ENCODE measurements around the gene EIPR1. TPM values are rescaled to one million over a fixed set of nuclear protein-coding genes. Genes with fewer than 3 reads are reported as not detected.

The EIPR1 gene
- total and polyA plus RNA-seq, 10 of the 15 experiments (the other 5 are each of a cell fraction or from before 2014, with no cell fraction given), result 23.6 to 61.2 (median 42.2) TPM

DNA sequence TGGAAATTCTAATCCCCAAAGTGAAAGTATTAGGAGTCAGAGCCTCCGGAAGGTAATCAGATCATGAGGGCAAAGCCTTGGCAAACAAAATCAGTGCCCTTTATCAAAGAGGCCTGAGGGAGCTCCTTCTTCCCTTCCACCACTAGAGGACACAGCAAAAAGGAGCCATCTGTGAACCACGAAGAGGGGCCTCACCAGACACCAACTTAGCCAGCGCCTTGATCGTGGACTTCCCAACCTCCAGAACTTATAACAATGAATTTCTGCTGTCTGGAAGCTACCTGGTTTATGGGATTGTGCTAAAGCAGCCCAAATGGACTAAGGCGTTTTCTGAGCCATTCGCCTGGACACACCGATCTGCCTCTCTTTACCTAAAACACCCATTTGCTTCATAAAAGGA is 133.1 kb downstream of the EIPR1 start:
- 98% methylated on average over 7 of the region's 7 CpGs for WGBS (ENCODE audit: insufficient coverage, insufficient replicate concordance, low lambda C conversion rate, missing lambda C conversion rate)
- no peak for ATAC-seq
- ChIA-PET CTCF (no interaction called here), RAD21 (ENCODE audit: unreplicated experiment) (no interaction called here), POLR2A (no interaction called here), SMC1A (ENCODE audit: uncharacterized antibody, unreplicated experiment) (no interaction called here)
- H3K4me1 ChIP-seq (ENCODE audit: control insufficient read depth, insufficient read depth, low read length), result peaks cover 16% of the 10 kb centered on the region
- no TSS peak for BruUV-seq (replicated peaks)
- no peaks in the 10 kb centered on the region for H4K20me1 ChIP-seq (ENCODE audit: control insufficient read depth, insufficient read depth)
- H3K27ac ChIP-seq (ENCODE audit: control insufficient read depth, insufficient read depth), result no peak overlapping the region
- no peak for DNase-seq (ENCODE audit: low read depth, low spot score)
- H3K9ac ChIP-seq (ENCODE audit: control insufficient read depth, insufficient read depth, low read length), result no peak overlapping the region
- no peak overlapping the region for H3K4me2 ChIP-seq (ENCODE audit: control insufficient read depth, insufficient read depth)
- H3K27me3 ChIP-seq (replicated peaks in 1 of 2; ENCODE audit: control insufficient read depth in 2 of 2, insufficient read depth in 2 of 2, low read length in 1 of 2), result no peaks in the 10 kb centered on the region
- FAIRE-seq, result no peak
- peaks cover 9% of the 10 kb centered on the region; the same call in 2 of the 3 replicates for H3K9me3 ChIP-seq (replicated peaks; ENCODE audit: control insufficient read depth, insufficient read depth, low read length)
- no peak overlapping the region for H3K4me3 ChIP-seq
- H3K36me3 ChIP-seq (ENCODE audit: control insufficient read depth in 2 of 2, insufficient read depth in 2 of 2, low read length in 1 of 2), result no peaks in the 10 kb centered on the region; a peak in 1 of 4 replicates
- no peak overlapping the region for H2AFZ ChIP-seq (ENCODE audit: control insufficient read depth, low read depth, low read length)
- intact Hi-C loops (cut with micrococcal nuclease; ENCODE audit: unreplicated experiment) (no loop called here), in situ Hi-C loops (cut with MboI) (no loop called here)
- no peaks in the 10 kb centered on the region for H3K79me2 ChIP-seq (ENCODE audit: control insufficient read depth, insufficient read depth, low read length)
- no peak for TF ChIP-seq SIX5 (IDR thresholded peaks at IDR 0.05; ENCODE audit: low read depth, low read length, severe bottlenecking)
- TF ChIP-seq FOS (IDR thresholded peaks at IDR 0.05; ENCODE audit: borderline replicate concordance, extremely low read depth, insufficient read length), result no peak
- no peak for TF ChIP-seq RFX5 (IDR thresholded peaks at IDR 0.05; ENCODE audit: low read depth, low read length)
- no peak for TF ChIP-seq STAT1 (conservative IDR thresholded peaks at IDR 0.05)
- no peak for TF ChIP-seq TCF12 (IDR thresholded peaks at IDR 0.05; ENCODE audit: low read depth, low read length)
- no peak for TF ChIP-seq TAF1 (IDR thresholded peaks at IDR 0.05; ENCODE audit: borderline replicate concordance, low read depth, low read length)
- no peak for TF ChIP-seq CHD1 (IDR thresholded peaks at IDR 0.05; ENCODE audit: low read depth, low read length)
- no peak for TF ChIP-seq EP300 (IDR thresholded peaks at IDR 0.05; ENCODE audit: borderline replicate concordance in 1 of 2, control insufficient read depth in 1 of 2, low read depth in 2 of 2, low read length in 2 of 2)
- no peak for TF ChIP-seq KAT2A (conservative IDR thresholded peaks at IDR 0.05; ENCODE audit: control insufficient read depth, low read depth, low read length)
- TF ChIP-seq ESRRA (IDR thresholded peaks at IDR 0.05; ENCODE audit: low read length), result no peak
- TF ChIP-seq, protein P1, sequence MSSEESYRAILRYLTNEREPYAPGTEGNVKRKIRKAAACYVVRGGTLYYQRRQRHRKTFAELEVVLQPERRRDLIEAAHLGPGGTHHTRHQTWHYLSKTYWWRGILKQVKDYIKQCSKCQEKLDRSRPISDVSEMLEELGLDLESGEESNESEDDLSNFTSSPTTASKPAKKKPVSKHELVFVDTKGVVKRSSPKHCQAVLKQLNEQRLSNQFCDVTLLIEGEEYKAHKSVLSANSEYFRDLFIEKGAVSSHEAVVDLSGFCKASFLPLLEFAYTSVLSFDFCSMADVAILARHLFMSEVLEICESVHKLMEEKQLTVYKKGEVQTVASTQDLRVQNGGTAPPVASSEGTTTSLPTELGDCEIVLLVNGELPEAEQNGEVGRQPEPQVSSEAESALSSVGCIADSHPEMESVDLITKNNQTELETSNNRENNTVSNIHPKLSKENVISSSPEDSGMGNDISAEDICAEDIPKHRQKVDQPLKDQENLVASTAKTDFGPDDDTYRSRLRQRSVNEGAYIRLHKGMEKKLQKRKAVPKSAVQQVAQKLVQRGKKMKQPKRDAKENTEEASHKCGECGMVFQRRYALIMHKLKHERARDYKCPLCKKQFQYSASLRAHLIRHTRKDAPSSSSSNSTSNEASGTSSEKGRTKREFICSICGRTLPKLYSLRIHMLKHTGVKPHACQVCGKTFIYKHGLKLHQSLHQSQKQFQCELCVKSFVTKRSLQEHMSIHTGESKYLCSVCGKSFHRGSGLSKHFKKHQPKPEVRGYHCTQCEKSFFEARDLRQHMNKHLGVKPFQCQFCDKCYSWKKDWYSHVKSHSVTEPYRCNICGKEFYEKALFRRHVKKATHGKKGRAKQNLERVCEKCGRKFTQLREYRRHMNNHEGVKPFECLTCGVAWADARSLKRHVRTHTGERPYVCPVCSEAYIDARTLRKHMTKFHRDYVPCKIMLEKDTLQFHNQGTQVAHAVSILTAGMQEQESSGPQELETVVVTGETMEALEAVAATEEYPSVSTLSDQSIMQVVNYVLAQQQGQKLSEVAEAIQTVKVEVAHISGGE (CRISPR knock-in tag; IDR thresholded peaks at IDR 0.05), result no peak
- TF ChIP-seq, protein P2, sequence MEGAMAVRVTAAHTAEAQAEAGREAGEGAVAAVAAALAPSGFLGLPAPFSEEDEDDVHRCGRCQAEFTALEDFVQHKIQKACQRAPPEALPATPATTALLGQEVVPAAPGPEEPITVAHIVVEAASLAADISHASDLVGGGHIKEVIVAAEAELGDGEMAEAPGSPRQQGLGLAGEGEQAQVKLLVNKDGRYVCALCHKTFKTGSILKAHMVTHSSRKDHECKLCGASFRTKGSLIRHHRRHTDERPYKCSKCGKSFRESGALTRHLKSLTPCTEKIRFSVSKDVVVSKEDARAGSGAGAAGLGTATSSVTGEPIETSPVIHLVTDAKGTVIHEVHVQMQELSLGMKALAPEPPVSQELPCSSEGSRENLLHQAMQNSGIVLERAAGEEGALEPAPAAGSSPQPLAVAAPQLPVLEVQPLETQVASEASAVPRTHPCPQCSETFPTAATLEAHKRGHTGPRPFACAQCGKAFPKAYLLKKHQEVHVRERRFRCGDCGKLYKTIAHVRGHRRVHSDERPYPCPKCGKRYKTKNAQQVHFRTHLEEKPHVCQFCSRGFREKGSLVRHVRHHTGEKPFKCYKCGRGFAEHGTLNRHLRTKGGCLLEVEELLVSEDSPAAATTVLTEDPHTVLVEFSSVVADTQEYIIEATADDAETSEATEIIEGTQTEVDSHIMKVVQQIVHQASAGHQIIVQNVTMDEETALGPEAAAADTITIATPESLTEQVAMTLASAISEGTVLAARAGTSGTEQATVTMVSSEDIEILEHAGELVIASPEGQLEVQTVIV (IDR thresholded peaks at IDR 0.05; ENCODE audit: borderline replicate concordance, partially characterized antibody), result no peak
- TF ChIP-seq EZH2 (IDR thresholded peaks at IDR 0.05; ENCODE audit: borderline replicate concordance, control insufficient read depth, low read depth, low read length), result no peak
- TF ChIP-seq FOXM1 (IDR thresholded peaks at IDR 0.05; ENCODE audit: low read depth, low read length), result no peak
- no peak for TF ChIP-seq EED (IDR thresholded peaks at IDR 0.05; ENCODE audit: low read depth)
- TF ChIP-seq, protein P3, sequence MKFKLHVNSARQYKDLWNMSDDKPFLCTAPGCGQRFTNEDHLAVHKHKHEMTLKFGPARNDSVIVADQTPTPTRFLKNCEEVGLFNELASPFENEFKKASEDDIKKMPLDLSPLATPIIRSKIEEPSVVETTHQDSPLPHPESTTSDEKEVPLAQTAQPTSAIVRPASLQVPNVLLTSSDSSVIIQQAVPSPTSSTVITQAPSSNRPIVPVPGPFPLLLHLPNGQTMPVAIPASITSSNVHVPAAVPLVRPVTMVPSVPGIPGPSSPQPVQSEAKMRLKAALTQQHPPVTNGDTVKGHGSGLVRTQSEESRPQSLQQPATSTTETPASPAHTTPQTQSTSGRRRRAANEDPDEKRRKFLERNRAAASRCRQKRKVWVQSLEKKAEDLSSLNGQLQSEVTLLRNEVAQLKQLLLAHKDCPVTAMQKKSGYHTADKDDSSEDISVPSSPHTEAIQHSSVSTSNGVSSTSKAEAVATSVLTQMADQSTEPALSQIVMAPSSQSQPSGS (IDR thresholded peaks at IDR 0.05; ENCODE audit: low read length), result no peak
- TF ChIP-seq HDGF (IDR thresholded peaks at IDR 0.05), result no peak
